GM12878 (cell line): ENCODE data around the gene LARP4B.

ENCODE experiments used
- ATF3 ChIP-seq: IDR thresholded peaks from 2 replicates; pipeline ENCODE4 v1.6.1; 2011; ENCODE audit warnings: low read depth, mild to moderate bottlenecking, low read length, moderate library complexity, borderline replicate concordance; ENCODE audit errors: extremely low read depth
- BRCA1 ChIP-seq: IDR thresholded peaks from 2 replicates; pipeline ENCODE4 v1.6.1; 2011; ENCODE audit warnings: low read depth, low read length, improper control_type of control experiment
- CEBPB ChIP-seq, 2 experiments: fragments of 150-350 bp in 1 of 2; IDR thresholded peaks; 2 replicates each; pipeline ENCODE4 v1.6.1; 2012 to 2014; ENCODE audit warnings: low read depth in 2 of 2, low read length in 2 of 2, borderline replicate concordance in 1 of 2, inconsistent platforms in 1 of 2
- CTCF ChIP-seq, 3 experiments: IDR thresholded peaks in 2 of 3; conservative IDR thresholded peaks in 1 of 3; 2 replicates each; pipeline ENCODE4 v1.5.1; 2011; ENCODE audit warnings: low read depth in 3 of 3, low read length in 3 of 3, mild to moderate bottlenecking in 3 of 3, control low read depth in 2 of 3, moderate library complexity in 2 of 3, inconsistent platforms in 1 of 3, mixed read lengths in 1 of 3; ENCODE audit not compliant: control insufficient read depth in 2 of 3, insufficient read depth in 1 of 3; ENCODE audit errors: extremely low read depth in 1 of 3
- EZH2 ChIP-seq: IDR thresholded peaks from 2 replicates; pipeline ENCODE4 v1.6.1; 2012; ENCODE audit warnings: low read depth, mild to moderate bottlenecking, control low read depth, inconsistent platforms, low read length, borderline replicate concordance; ENCODE audit not compliant: control insufficient read depth
- HDAC6 ChIP-seq: fragments of 200-600 bp; sonication (generic); IDR thresholded peaks from one replicate; pipeline ENCODE4 v1.8.0; 2017; ENCODE audit warnings: antibody characterized with exemption; ENCODE audit not compliant: unreplicated experiment
- NBN ChIP-seq: fragments of 450-650 bp; IDR thresholded peaks from 2 replicates; pipeline ENCODE4 v1.6.1; 2016
- NR2C2 ChIP-seq: IDR thresholded peaks from 2 replicates; pipeline ENCODE4 v1.6.1; 2011; ENCODE audit warnings: borderline replicate concordance, low read depth; ENCODE audit not compliant: control insufficient read depth, insufficient read length
- POLR2AphosphoS5 ChIP-seq: IDR thresholded peaks from 2 replicates; pipeline ENCODE4 v1.6.1; 2011; ENCODE audit warnings: mild to moderate bottlenecking, low read length, inconsistent platforms
- SP1 ChIP-seq: IDR thresholded peaks from one replicate; pipeline ENCODE4 v1.6.1; 2011; ENCODE audit warnings: low read depth, low read length
- SUZ12 ChIP-seq: fragments of 200-600 bp; sonication (generic); IDR thresholded peaks from one replicate; pipeline ENCODE4 v1.6.1; 2018; ENCODE audit warnings: antibody characterized with exemption, mild to moderate bottlenecking; ENCODE audit not compliant: unreplicated experiment
- ZBTB40 ChIP-seq: fragments of 450-650 bp; IDR thresholded peaks from 2 replicates; pipeline ENCODE4 v1.6.1; 2016; ENCODE audit warnings: mild to moderate bottlenecking, moderate library complexity, borderline replicate concordance

- TF ChIP-seq ATF3 (no peak), SP1 (no peak), HDAC6 (no peak), NBN (no peak), ZBTB40 (no peak), CTCF (IDR thresholded peaks at IDR 0.05 in 2 of 3, conservative IDR thresholded peaks at IDR 0.05 in 1 of 3; ENCODE audit: control insufficient read depth in 2 of 3, extremely low read depth in 1 of 3, insufficient read depth in 1 of 3, low read depth in 3 of 3, low read length in 3 of 3) (no peak), NR2C2 (no peak), CEBPB (IDR thresholded peaks at IDR 0.05; ENCODE audit: borderline replicate concordance in 1 of 2, low read depth in 2 of 2, low read length in 2 of 2) (no peak), POLR2AphosphoS5 (no peak), BRCA1 (no peak), SUZ12 (no peak), EZH2 (no peak)
These were observed 157.3 kb downstream of the LARP4B start for GRCh38 chr10:774223-774622.
